Measurements from ENCODE around the gene MTMR3. TPM values are rescaled to one million over a fixed set of nuclear protein-coding genes. Genes with fewer than 3 reads are reported as not detected.
"Not testable (repeated sequence)": the region's sequence is repeated elsewhere in the genome, so short reads cannot be mapped to it uniquely, and the experiment has no call there.

Gene MTMR3
- polyA plus RNA-seq, 1 of the 3 experiments (the other 2 are of a cell fraction), result 20.4 TPM

DNA sequence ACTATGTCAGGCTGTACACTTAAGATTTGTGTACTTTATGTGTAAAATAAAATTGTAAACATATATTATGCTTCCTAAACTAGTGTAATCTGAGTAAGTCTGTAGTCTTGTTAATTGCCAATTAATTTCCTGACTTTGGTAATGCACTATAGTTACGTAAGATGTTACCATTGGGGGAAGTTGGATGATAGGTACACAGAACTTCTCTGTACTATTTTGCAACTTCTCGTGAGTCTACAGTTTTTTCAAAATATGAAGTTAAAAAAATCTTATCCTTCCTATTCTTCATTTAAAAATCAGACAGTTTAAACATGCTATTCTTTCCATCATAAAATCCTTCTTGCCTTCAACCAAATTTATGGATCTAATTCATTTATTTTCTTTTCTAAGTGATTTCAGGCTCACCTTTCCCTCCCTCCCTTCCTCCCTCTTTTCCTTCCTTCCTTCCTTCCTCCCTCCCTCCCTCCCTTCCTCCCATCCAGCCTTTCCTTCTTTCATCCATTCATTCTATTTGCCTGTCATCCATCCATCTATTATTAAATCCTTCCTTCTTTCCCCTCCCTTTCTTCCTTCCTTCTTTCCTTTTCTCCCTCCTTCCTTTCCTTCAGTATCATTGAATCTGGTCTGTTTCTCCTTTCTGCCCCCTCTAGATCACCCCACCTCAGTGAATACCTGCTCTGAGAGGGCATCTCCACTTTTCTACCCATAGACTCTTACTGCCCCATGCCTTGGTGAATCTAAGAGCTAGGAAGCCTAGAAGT is 22.8 kb upstream of the MTMR3 start:
- Histone ChIP-seq H3K4me1 (ENCODE audit: control insufficient read depth in 1 of 2, insufficient read depth in 2 of 2, low read depth in 1 of 2, low read length in 1 of 2) (peaks cover 0 to 6% of the 10 kb centered on the region in 2 experiments; a peak in 1 of 4 replicates), H2AFZ (ENCODE audit: low read depth) (no peak overlapping the region), H3F3A (replicated peaks; ENCODE audit: insufficient read depth) (no peaks in the 10 kb centered on the region), H3K9me2 (no peaks in the 10 kb centered on the region), H3K27me3 (ENCODE audit: insufficient read depth) (no peaks in the 10 kb centered on the region), H3K4me3 (ENCODE audit: low read depth in 2 of 2, low read length in 1 of 2) (no peak overlapping the region), H3K9ac (no peak overlapping the region), H4K20me1 (ENCODE audit: insufficient read depth) (no peaks in the 10 kb centered on the region), H3K4me2 (no peak overlapping the region), H3K27ac (ENCODE audit: low read depth in 2 of 2, low read length in 1 of 2) (no peak overlapping the region), H3K9me3 (no peaks in the 10 kb centered on the region), H3K36me3 (replicated peaks in 1 of 2; ENCODE audit: control insufficient read depth in 1 of 2, insufficient read depth in 2 of 2, low read length in 1 of 2) (no peaks in the 10 kb centered on the region), H3K79me2 (ENCODE audit: insufficient read depth) (no peaks in the 10 kb centered on the region)
- no peak for DNase-seq
- ChIA-PET POLR2A (no interaction called here), CTCF (interaction anchor here (1.1 to 1.4 kb wide), 2 partner anchors 23 to 171 kb away, joined by 3 to 4 read pairs; no protein-coding TSS in a partner anchor)
- 79% methylated on average over 2 of the region's 2 CpGs for WGBS (ENCODE audit: low lambda C conversion rate)
- no peak for TF ChIP-seq JUND (IDR thresholded peaks at IDR 0.05)
- TF ChIP-seq, protein P1, sequence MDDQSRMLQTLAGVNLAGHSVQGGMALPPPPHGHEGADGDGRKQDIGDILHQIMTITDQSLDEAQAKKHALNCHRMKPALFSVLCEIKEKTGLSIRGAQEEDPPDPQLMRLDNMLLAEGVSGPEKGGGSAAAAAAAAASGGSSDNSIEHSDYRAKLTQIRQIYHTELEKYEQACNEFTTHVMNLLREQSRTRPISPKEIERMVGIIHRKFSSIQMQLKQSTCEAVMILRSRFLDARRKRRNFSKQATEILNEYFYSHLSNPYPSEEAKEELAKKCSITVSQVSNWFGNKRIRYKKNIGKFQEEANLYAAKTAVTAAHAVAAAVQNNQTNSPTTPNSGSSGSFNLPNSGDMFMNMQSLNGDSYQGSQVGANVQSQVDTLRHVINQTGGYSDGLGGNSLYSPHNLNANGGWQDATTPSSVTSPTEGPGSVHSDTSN (IDR thresholded peaks at IDR 0.05), result no peak
- TF ChIP-seq SMC3 (IDR thresholded peaks at IDR 0.05; ENCODE audit: low read depth, low read length), result no peak
- TF ChIP-seq RXRA (IDR thresholded peaks at IDR 0.05; ENCODE audit: borderline replicate concordance, low read depth), result no peak

DNA sequence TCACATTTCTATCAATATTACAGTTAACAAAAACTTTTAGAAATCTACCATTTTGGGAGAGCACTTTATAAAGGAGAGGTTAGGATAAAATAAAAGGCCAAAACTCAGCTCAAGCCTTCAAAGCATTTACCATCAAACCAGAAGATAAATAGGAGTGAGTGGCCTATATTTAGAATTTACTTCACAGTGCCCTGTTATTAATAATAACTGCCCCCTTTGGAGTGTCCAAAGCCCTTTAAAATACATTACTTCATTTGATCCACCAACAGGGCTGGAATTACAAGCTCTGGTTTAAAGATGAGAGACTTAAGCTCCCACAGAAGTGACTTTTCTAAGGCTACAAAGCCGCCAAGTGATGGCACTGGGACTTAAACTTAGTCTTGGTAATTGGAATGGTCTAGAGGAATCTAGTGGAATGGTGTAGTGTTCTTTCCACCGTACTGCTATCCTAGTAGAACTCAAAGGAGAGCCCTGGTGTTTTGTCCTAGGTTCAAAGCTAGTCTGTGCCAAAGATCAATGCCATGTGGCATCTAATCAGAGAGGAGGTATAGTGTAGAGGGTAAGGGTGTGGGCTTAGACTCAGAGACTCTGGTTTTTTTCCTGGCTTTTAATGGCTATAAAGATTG is 21.2 kb upstream of the MTMR3 start:
- Histone ChIP-seq H3K27me3 (ENCODE audit: insufficient read depth) (no peaks in the 10 kb centered on the region), H3K4me2 (no peak overlapping the region), H3K27ac (ENCODE audit: low read depth in 2 of 2, low read length in 1 of 2) (no peak overlapping the region), H3K4me3 (ENCODE audit: low read depth in 2 of 2, low read length in 1 of 2) (no peak overlapping the region), H3F3A (replicated peaks; ENCODE audit: insufficient read depth) (no peaks in the 10 kb centered on the region), H3K79me2 (ENCODE audit: insufficient read depth) (no peaks in the 10 kb centered on the region), H3K9ac (no peak overlapping the region), H4K20me1 (ENCODE audit: insufficient read depth) (no peaks in the 10 kb centered on the region), H2AFZ (ENCODE audit: low read depth) (no peak overlapping the region), H3K9me2 (no peaks in the 10 kb centered on the region), H3K9me3 (no peaks in the 10 kb centered on the region), H3K4me1 (ENCODE audit: control insufficient read depth in 1 of 2, insufficient read depth in 2 of 2, low read depth in 1 of 2, low read length in 1 of 2) (no peaks in the 10 kb centered on the region), H3K36me3 (replicated peaks in 1 of 2; ENCODE audit: control insufficient read depth in 1 of 2, insufficient read depth in 2 of 2, low read length in 1 of 2) (no peaks in the 10 kb centered on the region)
- ChIA-PET CTCF (interaction anchor here (1.1 to 1.4 kb wide), 2 partner anchors 25 to 173 kb away, joined by 3 to 4 read pairs; no protein-coding TSS in a partner anchor), POLR2A (no interaction called here)
- WGBS (ENCODE audit: low lambda C conversion rate), result 100% methylated on average over 2 of the region's 2 CpGs
- DNase-seq, result no peak
- TF ChIP-seq RCOR1 (IDR thresholded peaks at IDR 0.05; ENCODE audit: low read length), result no peak
- TF ChIP-seq ELF1 (IDR thresholded peaks at IDR 0.05), result no peak
- no peak for TF ChIP-seq SMC3 (IDR thresholded peaks at IDR 0.05; ENCODE audit: low read depth, low read length)
- TF ChIP-seq MXI1 (IDR thresholded peaks at IDR 0.05; ENCODE audit: low read depth, low read length), result no peak
- no peak for TF ChIP-seq FOXJ3 (CRISPR knock-in tag; IDR thresholded peaks at IDR 0.05)
- TF ChIP-seq GABPA (IDR thresholded peaks at IDR 0.05; ENCODE audit: low read depth), result no peak
- TF ChIP-seq FOXM1 (IDR thresholded peaks at IDR 0.05; ENCODE audit: low read depth), result no peak

DNA sequence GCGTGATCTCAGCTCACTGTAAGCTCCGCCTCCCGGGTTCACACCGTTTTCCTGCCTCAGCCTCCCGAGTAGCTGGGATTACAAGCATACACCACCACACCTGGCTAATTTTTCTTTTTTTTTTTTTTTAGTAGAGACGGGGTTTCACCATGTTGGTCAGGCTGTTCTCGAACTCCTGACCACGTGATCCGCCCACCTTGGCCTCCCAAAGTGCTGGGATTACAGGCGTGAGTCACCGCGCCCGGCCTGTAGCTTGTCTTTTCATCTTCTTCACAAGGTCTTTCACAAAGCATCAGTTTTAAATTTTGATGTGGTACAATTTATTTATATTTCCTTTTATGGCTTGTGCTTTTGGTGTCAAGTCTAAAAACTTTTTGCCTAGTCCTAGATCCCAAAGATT is 17.4 kb upstream of the MTMR3 start:
- H3K9ac ChIP-seq; POLR2A ChIA-PET; H3K9me2 ChIP-seq; H3K4me2 ChIP-seq; H2AFZ ChIP-seq (ENCODE audit: low read depth); H3K79me2 ChIP-seq (ENCODE audit: insufficient read depth); CTCF ChIA-PET; H3K27me3 ChIP-seq (ENCODE audit: insufficient read depth); H3K27ac ChIP-seq (ENCODE audit: low read depth in 2 of 2, low read length in 1 of 2); H3K4me1 ChIP-seq (ENCODE audit: control insufficient read depth in 1 of 2, insufficient read depth in 2 of 2, low read depth in 1 of 2, low read length in 1 of 2); H4K20me1 ChIP-seq (ENCODE audit: insufficient read depth); DNase-seq; H3K4me3 ChIP-seq (ENCODE audit: low read depth in 2 of 2, low read length in 1 of 2); H3K36me3 ChIP-seq (replicated peaks in 1 of 2; ENCODE audit: control insufficient read depth in 1 of 2, insufficient read depth in 2 of 2, low read length in 1 of 2); H3F3A ChIP-seq (replicated peaks; ENCODE audit: insufficient read depth); H3K9me3 ChIP-seq: not testable (repeated sequence)
- WGBS (ENCODE audit: low lambda C conversion rate), result 89% methylated on average over 13 of the region's 13 CpGs
